DND-41 (cell line): ENCODE results near the gene INPP4A.

ENCODE experiments used
- ATAC-seq: fragments of 200-7000 bp; cut with Tn5 transposase; 3 replicates; pipeline ENCODE4 v1.9.1; 2021; ENCODE audit warnings: low read depth; ENCODE audit not compliant: insufficient read depth
- DNase-seq: peaks from one replicate; pipeline ENCODE4 v3.0.0-alpha.2; 2020
- H2AFZ ChIP-seq: 2 replicates; pipeline ENCODE4 v1.6.0; 2012; ENCODE audit warnings: low read depth, low read length
- H3K27ac ChIP-seq: 2 replicates; pipeline ENCODE4 v1.5.1; 2012; ENCODE audit warnings: low read length, inconsistent platforms
- H3K27me3 ChIP-seq: fragments of 200-600 bp; sonication (generic); 2 replicates; pipeline ENCODE4 v1.6.0; 2012; ENCODE audit warnings: low read length, mild to moderate bottlenecking, inconsistent platforms; ENCODE audit not compliant: insufficient read depth, poor library complexity
- H3K36me3 ChIP-seq: 2 replicates; pipeline ENCODE4 v1.5.1; 2012; ENCODE audit warnings: low read length, inconsistent platforms; ENCODE audit not compliant: insufficient read depth
- H3K4me1 ChIP-seq: 2 replicates; pipeline ENCODE4 v1.5.1; 2012; ENCODE audit warnings: mild to moderate bottlenecking, low read length; ENCODE audit not compliant: insufficient read depth
- H3K4me2 ChIP-seq: 2 replicates; pipeline ENCODE4 v1.6.0; 2012; ENCODE audit warnings: mild to moderate bottlenecking, moderate library complexity, low read length, inconsistent platforms; ENCODE audit not compliant: insufficient read depth
- H3K4me3 ChIP-seq, 2 experiments: fragments of 200-600 bp in 1 of 2; shearing (Covaris generic) in 1 of 2; 2 replicates each; pipeline ENCODE4 v1.5.1; 2012 to 2016; ENCODE audit warnings: inconsistent platforms in 2 of 2, low read length in 2 of 2, mild to moderate bottlenecking in 2 of 2, low read depth in 1 of 2, moderate library complexity in 1 of 2
- H3K79me2 ChIP-seq: 2 replicates; pipeline ENCODE4 v1.6.0; 2012; ENCODE audit warnings: low read length, inconsistent platforms; ENCODE audit not compliant: insufficient read depth
- H3K9ac ChIP-seq: 2 replicates; pipeline ENCODE4 v1.6.0; 2012; ENCODE audit warnings: low read depth, mild to moderate bottlenecking, inconsistent platforms, low read length, moderate library complexity
- H3K9me3 ChIP-seq: 2 replicates; pipeline ENCODE4 v1.5.1; 2012; ENCODE audit warnings: low read length, moderate library complexity, mild to moderate bottlenecking, inconsistent platforms; ENCODE audit not compliant: insufficient read depth, severe bottlenecking
- H4K20me1 ChIP-seq: 2 replicates; pipeline ENCODE4 v1.6.0; 2012; ENCODE audit warnings: low read length; ENCODE audit not compliant: insufficient read depth
- CTCF ChIP-seq: IDR thresholded peaks from 2 replicates; pipeline ENCODE4 v1.5.1; 2012; ENCODE audit warnings: borderline replicate concordance, low read length, moderate library complexity, mild to moderate bottlenecking; ENCODE audit not compliant: poor library complexity, severe bottlenecking; ENCODE audit errors: extremely low read depth
- EZH2 ChIP-seq: IDR thresholded peaks from 3 replicates; pipeline ENCODE4 v1.6.1; 2012; ENCODE audit warnings: borderline replicate concordance, low read depth, mild to moderate bottlenecking, moderate library complexity, low read length, inconsistent platforms; ENCODE audit not compliant: severe bottlenecking

The INPP4A gene

GRCh38 chr2:98546186-98546585 lies 101.5 kb downstream of the INPP4A start:
- Histone ChIP-seq H3K27ac (no peak overlapping the region; the same call in 1 of the 2 replicates), H3K27me3 (no peaks in the 10 kb centered on the region), H3K36me3 (peaks cover 59% of the 10 kb centered on the region), H3K4me2 (no peak overlapping the region), H3K4me3 (no peak overlapping the region), H2AFZ (no peak overlapping the region), H3K79me2 (no peaks in the 10 kb centered on the region), H3K9me3 (no peaks in the 10 kb centered on the region), H4K20me1 (no peaks in the 10 kb centered on the region), H3K9ac (no peak overlapping the region), H3K4me1 (peaks cover 41% of the 10 kb centered on the region)
- TF ChIP-seq CTCF (no peak), EZH2 (no peak)
- DNase-seq (no peak), ATAC-seq (no peak)

GRCh38 chr2:98547092-98547790 lies 102.6 kb downstream of the INPP4A start:
- H3K4me2 ChIP-seq = no peak overlapping the region

GRCh38 chr2:98548920-98549818 lies 104.5 kb downstream of the INPP4A start:
- DNase-seq (peak; percentile 54), ATAC-seq (peak; percentile 84)
- no peak overlapping the region for H3K4me3 ChIP-seq
- peaks cover 41% of the 10 kb centered on the region for H3K4me1 ChIP-seq
- no peaks in the 10 kb centered on the region for H3K9me3 ChIP-seq
- no peaks in the 10 kb centered on the region for H3K27me3 ChIP-seq
- TF ChIP-seq EZH2 (no peak), CTCF (peak; percentile 12)
- peak overlapping the region; percentile 86 for H3K27ac ChIP-seq
- no peaks in the 10 kb centered on the region for H3K79me2 ChIP-seq
- no peak overlapping the region for H2AFZ ChIP-seq
- H3K4me2 ChIP-seq = 0 out of 2 replicates have a peak overlapping the region, but pooled peaks have one; percentile 8
- no peaks in the 10 kb centered on the region for H4K20me1 ChIP-seq
- H3K36me3 ChIP-seq = peaks cover 71% of the 10 kb centered on the region
- peak overlapping the region; percentile 35 for H3K9ac ChIP-seq

More at GRCh38 chr2:98547092-98547790, 102.6 kb downstream of the INPP4A start:
- H3K27me3 ChIP-seq = no peaks in the 10 kb centered on the region
- H3K79me2 ChIP-seq = no peaks in the 10 kb centered on the region
- H3K36me3 ChIP-seq = peaks cover 62% of the 10 kb centered on the region
- H3K27ac ChIP-seq = peak overlapping the region; percentile 62
- DNase-seq = no peak
- no peak for TF ChIP-seq EZH2
- no peak for TF ChIP-seq CTCF
- ATAC-seq = no peak
- no peaks in the 10 kb centered on the region for H3K9me3 ChIP-seq
- H4K20me1 ChIP-seq = no peaks in the 10 kb centered on the region
- peaks cover 41% of the 10 kb centered on the region for H3K4me1 ChIP-seq
- no peak overlapping the region for H3K9ac ChIP-seq
- H3K4me3 ChIP-seq = no peak overlapping the region
- H2AFZ ChIP-seq = no peak overlapping the region
